HS-27A (cell line): ENCODE measurements around the gene FLRT1.

Experiments used
- DNase-seq: peaks from one replicate; pipeline ENCODE4 v3.0.0-alpha.2; 2012; ENCODE audit warnings: low read depth, missing footprints

FLRT1 gene, protein sequence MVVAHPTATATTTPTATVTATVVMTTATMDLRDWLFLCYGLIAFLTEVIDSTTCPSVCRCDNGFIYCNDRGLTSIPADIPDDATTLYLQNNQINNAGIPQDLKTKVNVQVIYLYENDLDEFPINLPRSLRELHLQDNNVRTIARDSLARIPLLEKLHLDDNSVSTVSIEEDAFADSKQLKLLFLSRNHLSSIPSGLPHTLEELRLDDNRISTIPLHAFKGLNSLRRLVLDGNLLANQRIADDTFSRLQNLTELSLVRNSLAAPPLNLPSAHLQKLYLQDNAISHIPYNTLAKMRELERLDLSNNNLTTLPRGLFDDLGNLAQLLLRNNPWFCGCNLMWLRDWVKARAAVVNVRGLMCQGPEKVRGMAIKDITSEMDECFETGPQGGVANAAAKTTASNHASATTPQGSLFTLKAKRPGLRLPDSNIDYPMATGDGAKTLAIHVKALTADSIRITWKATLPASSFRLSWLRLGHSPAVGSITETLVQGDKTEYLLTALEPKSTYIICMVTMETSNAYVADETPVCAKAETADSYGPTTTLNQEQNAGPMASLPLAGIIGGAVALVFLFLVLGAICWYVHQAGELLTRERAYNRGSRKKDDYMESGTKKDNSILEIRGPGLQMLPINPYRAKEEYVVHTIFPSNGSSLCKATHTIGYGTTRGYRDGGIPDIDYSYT

DNA sequence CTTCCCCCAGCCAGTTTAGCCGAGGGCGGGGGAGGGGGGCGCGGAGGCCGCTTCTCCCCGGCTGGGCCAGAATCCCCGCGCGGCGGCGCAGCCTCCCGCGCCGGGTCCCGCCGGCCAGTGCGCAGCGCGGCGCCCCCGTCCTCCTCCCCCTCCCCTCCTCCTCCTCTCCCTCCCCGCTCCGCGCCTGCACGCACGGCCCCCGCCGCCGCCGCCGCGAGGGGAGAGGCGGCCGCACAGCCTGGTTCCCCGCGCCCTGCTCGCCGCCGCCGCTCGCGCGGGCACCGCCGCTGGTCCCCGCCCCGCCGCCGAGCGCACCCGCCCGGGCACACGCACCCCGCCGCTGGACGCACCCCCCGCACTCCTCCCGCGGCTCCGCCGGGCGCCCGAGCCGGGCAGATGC, at the start of gene FLRT1:
Gene FLRT1, plus strand, starts transcription at position 356 of the 400 bp plus-strand sequence. CDS start 80,337 bp downstream, outside the sequence.
- no peak for DNase-seq

DNA sequence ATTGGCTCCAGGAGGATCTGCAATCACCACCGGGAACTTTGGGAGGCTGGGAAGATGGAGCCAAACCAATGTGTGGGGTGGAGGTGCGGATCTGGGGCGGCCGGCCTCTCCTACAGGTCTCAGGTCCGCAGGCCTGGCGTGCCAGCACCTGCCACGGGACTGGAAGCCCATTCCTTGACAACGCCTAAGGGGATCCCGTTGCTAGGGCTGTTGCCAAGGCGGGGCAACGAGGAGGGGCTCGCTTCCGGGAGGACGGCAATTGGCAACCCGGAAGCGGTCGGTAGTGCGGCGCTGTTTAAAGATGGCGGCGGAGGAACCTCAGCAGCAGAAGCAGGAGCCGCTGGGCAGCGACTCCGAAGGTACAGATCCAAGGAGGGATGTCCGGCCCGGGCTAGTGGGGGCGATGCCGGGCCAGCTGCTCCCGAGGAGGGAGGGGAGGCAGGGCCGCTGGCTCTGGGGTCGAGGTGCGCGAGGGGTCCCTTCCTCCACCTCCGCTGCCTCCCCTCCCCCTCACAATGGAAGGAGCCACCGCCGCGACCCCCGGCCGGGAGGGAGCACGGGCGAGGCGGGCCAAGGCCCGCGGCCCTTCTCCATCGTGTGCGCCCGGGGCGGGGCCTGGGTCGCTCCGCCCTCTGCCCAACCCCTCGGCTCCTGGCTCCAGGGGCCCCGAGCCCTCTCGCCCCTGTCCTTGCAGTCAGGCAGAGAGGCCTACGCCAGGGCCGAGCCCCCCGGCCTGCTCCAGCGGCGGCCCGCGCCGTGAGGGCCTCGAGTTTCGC, 49.4 kb upstream of the FLRT1 start, which contains the start of gene OTUB1:
Gene OTUB1, plus strand, starts transcription at position 283 of the 776 bp plus-strand sequence. Its CDS starts 19 bp downstream, at position 302.
- peak; percentile 63 for DNase-seq

DNA sequence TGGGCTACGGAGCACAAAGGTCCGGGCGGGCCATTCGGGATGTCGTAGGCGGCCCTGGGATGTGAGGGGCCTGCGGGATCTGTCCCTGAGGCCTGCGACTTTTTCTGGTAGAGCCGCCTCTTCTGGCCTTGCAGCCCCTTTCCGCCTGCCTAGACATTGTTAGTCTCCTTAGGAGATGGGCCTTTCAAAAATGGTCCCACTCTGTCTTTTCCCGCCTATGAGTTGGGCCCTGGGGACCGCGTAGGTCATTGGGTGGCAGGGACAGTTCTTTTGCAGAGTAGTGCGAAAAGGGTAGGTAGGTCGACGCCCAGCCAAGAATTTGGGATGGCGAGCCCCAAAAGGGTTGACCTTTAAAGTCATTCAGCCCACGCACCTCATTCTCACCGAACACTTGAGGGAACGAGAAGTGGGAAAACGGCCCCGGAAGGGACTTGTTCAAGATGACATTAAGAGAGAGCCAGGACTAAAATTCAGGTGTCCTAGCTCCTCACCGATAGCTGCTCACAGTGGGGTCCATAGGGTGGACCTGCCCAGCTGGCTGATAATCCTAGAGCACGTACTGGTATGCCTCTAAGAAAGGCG, 48.7 kb upstream of the FLRT1 start:
- no peak for DNase-seq

DNA sequence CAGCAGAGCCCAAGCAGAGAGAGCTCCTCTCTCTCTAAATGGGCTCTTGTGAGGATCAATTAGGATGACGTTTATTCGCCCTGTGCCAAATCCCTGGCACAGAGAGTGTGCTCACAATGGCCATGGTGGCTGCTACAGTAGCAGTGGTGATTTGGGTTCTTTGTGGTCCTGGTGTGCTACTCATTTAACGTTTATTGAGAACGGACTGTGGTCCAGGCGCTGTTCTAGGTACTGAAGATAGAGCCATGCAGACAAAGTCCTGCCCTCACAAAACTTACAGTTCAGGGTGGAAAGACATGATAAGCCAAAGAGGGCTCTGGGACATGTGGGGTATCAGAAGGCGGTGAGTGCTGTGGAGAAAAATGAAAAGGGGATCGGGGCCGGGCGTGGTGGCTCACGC, 44.2 kb upstream of the FLRT1 start:
- no peak for DNase-seq

DNA sequence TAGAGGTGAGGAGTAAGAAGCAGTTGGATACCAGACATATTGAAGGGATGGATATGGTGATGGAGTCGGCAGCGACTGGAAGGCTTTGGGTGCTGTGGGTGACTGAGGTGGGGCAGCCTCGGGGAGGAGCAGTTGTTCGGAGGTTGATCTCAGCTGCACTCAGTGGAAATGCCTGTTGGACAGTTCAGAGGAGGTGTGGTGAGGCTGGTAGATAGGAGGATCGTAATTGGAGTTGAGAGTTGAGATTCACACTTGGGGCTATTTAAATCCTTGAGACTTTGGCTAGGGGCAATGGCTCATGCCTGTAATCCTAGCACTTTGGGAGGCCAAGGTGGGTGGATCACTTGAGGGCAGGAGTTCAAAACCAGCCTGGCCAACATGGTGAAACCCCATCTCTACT, 42.6 kb upstream of the FLRT1 start:
- no peak for DNase-seq

DNA sequence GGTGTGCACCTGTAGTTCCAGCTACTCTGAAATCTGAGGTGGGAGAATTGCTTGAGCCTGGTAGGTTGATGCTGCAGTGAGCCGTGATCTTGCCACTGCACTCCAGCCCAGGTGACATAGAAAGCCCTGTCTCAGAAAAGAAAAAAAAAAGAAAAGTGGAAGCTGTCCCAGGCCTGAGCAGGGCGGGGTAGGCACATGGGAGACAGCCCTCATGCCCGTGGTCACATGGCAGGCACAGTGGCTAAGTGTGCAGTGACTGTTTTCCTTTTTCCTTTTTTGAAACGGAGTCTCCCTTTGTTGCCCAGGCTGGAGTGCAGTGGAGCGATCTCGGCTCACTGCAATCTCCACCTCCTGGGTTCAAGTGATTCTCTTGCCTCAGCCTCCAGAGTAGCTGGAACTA, 41.7 kb upstream of the FLRT1 start:
- DNase-seq, result no peak

DNA sequence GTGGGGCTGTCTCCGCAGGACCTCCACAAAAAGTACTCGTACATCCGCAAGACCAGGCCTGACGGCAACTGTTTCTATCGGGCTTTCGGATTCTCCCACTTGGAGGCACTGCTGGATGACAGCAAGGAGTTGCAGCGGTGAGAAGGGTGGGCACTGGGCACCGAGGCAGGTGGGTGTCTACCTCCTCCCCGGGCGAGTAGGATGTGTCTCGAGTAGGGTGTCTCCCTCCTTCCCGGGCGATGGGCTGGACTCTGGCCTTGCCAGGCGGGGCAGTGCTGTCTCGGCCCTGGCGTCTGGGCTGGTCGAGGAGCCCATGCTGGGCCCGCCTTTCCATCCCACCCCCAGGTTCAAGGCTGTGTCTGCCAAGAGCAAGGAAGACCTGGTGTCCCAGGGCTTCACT, 39.2 kb upstream of the FLRT1 start:
- DNase-seq, result no peak

DNA sequence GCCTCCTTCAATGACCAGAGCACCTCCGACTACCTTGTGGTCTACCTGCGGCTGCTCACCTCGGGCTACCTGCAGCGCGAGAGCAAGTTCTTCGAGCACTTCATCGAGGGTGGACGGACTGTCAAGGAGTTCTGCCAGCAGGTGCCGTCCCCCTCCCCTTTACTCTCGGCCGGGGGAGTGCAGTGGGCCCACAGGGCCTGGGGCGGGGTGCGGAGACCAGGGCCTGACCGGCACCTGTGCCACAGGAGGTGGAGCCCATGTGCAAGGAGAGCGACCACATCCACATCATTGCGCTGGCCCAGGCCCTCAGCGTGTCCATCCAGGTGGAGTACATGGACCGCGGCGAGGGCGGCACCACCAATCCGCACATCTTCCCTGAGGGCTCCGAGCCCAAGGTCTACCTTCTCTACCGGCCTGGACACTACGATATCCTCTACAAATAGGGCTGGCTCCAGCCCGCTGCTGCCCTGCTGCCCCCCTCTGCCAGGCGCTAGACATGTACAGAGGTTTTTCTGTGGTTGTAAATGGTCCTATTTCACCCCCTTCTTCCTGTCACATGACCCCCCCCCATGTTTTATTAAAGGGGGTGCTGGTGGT, 38.5 kb upstream of the FLRT1 start:
- no peak for DNase-seq

DNA sequence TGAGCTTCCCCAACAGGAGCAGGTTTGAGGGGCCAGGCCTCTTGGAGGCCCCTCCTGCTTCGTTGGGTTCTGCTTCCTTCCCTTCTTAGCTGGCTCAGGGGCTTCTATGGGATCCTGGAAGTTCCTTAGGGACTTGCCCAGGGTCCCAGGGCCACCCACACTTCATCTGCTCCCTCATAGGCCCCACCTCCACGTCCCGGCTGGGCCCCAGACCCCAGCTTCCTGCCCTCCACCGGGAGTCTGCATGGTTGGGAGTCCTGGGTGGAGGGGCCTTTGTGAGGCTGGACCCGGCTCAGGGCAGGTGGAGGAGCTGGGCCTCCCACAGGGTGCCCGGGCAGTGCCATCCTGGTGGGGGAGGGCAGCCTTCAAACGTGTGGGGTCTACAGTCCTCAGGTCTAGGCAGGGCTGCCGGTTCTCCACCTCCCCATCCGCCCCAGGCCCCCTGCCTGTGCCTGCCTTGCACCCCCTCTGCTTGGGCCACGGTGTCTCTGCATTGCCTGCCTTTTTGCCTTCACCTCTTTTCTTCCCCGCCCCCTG, 37.9 kb upstream of the FLRT1 start:
- DNase-seq, result no peak

DNA sequence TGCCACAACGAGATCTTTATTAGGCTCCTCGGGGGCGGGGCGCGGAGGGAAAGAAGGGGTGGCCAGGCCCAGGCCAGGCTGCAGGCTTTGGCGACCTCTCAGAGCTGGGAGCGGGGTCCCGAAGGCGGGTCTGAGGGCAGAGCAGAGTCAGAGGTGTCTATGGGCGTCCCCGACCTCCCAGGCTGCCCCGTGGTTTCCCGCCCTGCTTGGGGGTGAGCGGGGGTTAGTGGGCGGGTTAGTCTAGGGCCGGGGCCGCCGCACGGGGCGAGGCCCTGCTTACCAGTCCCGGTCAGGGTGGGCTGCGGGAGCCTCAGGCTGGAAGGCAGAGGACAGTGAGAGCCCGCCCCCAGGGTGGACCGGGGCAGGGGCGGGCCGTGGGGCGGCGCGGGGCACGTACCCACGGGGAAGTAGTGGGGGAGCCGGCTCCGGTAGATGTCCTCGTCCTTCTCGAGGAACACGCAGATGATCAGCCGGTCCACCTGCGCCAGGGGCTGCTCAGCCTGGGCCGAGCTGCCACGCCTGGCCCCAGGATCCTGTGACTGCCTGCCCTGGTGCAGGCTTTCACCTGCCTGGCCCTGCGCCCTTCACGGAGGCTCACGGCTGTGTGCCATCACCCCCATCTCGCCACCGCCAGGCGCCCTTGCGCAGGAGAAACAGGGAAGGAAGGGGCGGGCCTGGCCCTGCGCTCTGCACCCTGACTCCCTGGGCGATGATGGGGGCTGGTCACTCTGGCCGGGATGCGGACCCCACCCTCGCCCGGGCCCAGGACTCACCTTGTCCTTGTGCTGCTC, 37.0 kb upstream of the FLRT1 start:
- DNase-seq, result no peak

DNA sequence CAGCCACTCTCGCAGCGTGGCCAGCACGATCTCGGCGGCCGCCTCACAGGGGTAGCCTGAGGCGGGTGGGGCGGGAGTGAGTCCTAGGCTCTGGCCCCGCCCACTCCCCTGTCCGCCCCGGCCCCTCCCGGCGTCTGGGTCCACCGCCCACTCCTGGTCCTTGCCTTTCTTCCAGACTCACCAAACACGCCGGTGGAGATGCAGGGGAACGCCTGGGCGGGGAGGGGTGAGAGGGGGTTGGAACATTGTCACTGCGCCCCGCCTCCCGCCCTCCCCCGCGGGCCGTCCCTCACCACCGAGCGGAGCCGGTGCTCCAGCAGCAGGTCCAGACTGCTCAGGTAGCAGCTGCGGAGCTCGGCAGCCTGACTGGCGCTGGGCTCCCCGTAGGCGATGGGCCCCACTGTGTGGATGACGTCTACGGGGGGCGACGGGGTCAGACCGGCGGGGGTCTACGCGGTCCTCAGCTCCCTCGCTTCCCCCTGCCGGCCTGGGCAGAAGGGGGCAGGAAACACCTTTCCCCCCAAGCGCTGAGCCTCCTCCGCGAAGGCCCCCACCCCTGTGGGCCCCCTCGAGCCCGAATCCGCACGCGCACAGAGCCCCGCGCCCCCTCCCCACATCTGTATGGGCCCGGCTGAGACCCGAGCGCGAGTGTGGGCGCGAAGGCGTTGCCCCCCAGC, 36.2 kb upstream of the FLRT1 start:
- no peak for DNase-seq

DNA sequence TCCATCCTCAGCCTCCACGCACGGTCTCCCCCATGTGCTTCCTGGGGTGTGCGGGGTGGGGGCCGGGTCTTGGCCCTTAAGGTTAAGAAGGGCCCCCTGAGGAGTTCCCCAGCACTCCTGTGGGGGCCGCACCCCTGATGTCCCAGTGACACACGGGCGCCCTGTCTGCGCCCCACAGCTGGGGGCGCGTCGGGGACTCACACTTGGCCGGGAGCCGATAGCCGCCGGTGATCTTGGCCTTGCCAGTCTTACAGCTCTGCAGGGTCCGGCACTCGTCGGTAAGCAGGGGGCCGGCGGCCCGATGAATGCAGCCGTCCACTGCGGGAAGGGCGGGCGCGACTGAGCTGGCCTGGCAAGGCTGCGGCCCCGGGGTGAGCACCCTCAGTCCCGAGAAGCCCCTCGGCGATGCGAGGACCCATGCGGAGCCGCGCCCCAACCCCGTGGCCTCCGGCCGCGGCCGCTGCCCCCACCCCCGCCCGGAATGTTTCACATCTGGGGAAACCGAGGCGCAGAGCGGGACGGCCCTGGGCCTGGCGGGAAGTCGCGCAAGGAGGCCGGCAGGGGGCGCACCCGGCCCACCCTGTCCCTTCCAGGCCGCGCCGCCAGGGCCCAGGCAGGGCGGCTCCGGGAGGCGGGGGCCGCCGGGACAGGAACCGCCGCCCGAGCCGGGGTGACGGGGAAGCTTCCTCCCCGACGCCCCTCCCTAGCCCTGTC, 35.5 kb upstream of the FLRT1 start:
- DNase-seq, result no peak

DNA sequence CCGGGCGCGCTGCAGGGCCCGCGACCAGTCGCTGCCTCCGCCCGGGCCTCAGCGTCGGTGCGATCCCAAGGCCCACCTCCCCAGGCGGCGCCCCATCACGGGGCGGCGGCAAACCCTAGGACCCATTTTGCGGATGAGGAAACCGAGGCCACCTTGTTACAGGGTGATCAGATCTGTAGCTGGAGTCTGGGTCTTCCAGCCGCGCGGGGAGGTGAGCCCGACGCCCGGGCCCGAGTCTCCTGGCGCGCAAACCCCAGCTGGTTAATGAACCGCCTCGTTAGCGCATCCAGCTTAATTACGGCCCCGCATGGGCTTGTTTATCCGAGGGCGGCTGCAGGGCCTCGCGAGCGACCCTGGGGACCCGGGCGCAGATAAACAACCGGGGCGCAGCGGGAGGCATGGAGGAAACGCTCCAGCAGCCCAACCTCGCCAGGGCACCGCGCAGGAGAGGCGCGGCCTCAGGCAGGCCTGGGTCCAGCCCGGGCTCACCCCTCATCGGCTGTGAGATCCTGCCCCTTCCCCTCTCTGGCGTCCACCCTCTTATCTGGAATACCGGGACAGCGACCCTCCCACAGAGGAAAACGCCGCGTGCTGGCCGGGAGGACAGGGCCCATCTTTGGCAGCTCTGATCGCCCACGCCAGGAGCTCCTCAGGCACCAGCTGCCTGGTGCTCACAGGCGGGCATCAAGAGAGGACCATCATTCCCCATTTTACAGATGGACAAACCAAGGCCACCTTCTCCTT, 34.8 kb upstream of the FLRT1 start:
- DNase-seq, result no peak

DNA sequence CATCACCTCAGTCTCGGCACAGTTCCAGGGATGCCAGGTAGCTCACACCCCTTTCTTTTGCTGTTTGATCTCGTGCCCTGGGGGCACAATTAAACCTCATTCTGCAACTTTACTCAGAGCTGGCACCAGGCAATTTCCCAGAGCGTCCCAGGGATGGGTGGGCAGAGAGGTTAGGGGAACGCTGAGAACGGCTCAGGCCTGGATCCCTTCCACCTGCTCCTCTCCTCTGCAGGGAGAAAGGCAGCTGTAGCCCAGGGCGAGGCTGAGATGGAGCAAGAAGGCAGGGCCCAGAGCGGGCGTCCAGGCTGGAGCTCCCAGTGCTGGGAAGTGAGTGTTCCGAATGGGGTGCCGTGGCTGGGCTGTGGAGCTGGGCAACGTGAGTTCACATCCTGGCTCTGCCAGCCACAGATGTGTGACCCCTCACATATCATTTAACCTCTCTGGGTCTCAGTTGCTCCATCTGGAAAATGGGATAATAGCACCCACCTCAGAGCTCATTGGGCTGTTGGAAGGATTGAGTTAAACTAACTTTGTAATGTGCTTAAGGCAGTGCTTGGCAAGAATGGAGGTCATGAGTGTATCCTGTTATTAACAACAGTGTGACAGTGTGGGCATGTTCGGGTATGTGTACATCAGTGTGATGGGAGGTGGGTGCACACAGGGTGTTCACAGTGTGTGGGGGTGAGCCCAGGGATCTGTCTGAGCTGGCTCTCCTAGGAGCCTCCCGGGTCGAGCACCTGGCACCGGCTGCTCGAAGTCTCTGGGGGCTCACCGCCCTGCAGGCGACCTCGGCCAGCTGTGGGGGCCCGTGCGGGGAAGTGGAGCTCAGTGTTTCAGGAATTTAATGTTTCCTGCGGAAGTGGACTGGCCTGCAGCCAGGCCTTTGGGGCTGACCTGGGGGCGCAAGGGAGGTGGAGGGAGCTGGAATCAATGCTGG, 34.0 kb upstream of the FLRT1 start:
- no peak for DNase-seq

DNA sequence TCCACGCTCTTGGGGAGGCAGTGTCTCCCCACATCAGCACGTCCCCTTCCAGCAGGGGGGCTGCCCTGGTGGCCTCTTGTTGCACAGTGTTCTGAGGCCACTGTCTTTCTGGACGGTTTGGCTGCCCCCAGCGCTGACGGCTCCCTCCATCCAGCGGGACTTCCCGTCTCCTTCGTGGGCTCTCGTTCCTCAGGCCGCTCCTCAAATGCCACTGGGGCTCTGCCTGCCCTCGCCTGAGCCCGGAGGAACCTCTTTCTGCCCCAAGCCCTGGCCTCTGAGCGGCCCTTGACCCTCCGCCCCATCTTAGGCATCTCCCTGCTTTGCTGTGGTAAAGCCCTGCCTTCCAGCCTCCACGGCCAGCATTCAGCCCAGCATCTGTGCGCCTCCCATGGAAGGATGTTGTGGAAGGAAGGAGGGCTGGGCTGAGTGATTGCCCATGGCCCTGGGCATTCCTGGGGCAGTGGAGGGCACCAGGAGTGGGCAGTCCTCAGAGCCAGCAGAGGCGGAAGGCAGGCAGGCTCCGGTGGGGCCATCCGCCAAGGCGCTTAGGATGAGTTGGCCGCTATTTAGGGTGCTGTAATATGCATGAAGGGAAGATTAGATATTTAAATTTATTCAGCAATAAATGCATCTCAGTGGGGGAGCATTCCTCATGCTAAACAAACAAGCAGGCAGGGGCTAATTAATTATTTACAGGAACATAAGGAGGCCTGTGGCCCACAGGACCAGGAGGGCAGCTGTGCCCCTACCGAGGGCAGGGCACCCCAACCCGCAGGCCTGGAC, 31.7 kb upstream of the FLRT1 start:
- no peak for DNase-seq

DNA sequence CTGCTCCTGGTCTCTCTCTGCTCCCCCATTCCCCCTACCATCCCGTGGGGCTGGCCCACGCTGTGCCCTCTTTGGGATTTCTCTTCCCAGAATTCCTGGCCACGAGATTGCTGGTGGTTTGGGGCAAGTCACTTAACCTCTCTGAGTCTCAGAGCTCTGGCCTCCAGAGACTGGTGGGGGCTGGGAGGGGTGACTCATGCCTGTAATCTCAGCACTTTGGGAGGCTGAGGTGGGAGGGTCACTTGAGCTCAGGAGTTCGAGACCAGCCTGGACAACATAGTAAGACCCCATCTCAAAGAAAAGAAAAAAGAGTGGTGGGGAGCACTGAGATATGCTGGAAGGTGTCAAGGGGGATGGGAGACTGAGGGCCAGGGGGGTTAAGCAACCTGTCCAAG, 31.1 kb upstream of the FLRT1 start:
- no peak for DNase-seq

DNA sequence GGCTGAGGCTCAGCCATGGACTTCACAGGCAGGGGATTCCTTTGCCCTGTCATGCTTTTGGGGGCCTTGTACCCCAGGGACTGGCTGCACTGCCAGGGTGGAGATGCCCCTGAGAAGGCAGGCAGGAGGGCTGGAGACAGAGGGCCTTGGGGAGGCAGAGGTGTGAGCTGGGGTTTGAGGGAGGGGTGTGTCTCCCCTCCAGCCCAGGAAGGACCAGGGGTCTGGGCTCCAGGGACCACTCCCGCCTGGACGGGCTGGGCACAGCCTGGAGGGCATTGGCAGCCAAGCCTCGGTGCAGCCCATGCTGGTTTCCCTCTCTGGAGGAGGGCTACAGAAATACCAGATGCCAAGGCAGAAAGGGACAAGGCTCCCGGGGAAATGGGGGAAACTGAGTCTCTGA, 30.0 kb upstream of the FLRT1 start:
- no peak for DNase-seq
